ENCODE measurements around the gene INPP4A.

GRCh38 chr2:98623657-98624056 is 179.0 kb downstream of the INPP4A start:
- TF ChIP-seq CTCF (IDR thresholded peaks at IDR 0.05; ENCODE audit: poor library complexity): no peak
- TF ChIP-seq EZH2 (IDR thresholded peaks at IDR 0.05; ENCODE audit: borderline replicate concordance): no peak

Measured in hepatocyte (in vitro differentiated cells).